ENCODE results near the gene PGM2.

Gene PGM2

DNA sequence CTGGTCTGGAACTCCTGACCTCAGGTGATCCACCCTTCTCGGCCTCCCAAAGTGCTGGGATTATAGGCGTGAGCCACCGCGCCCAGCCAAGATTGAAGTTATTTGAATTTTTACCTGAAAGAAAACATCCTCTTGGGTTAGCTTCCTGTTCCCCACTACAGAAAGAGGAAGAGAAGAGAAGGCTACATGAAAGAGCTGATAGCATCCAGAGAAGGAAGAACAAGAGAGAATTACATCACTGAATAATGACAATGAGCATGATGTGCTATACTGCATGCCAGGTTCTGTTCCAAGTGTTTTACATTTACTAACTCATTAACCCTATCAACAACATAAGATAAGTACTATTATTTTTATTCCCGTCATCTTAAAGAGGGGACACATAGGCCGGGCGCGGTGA is 52.9 kb downstream of the PGM2 start:
- DNase-seq (ENCODE audit: low read depth, low spot score) = no peak
- TF ChIP-seq, protein P1, sequence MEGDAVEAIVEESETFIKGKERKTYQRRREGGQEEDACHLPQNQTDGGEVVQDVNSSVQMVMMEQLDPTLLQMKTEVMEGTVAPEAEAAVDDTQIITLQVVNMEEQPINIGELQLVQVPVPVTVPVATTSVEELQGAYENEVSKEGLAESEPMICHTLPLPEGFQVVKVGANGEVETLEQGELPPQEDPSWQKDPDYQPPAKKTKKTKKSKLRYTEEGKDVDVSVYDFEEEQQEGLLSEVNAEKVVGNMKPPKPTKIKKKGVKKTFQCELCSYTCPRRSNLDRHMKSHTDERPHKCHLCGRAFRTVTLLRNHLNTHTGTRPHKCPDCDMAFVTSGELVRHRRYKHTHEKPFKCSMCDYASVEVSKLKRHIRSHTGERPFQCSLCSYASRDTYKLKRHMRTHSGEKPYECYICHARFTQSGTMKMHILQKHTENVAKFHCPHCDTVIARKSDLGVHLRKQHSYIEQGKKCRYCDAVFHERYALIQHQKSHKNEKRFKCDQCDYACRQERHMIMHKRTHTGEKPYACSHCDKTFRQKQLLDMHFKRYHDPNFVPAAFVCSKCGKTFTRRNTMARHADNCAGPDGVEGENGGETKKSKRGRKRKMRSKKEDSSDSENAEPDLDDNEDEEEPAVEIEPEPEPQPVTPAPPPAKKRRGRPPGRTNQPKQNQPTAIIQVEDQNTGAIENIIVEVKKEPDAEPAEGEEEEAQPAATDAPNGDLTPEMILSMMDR (IDR thresholded peaks at IDR 0.05; ENCODE audit: low read depth, low read length) = no peak
- H3K4me3 ChIP-seq (ENCODE audit: low read depth, low read length) = no peak overlapping the region
- in situ Hi-C loops (cut with HindIII; ENCODE audit: low sequenced_read_pairs) = no loop called here

DNA sequence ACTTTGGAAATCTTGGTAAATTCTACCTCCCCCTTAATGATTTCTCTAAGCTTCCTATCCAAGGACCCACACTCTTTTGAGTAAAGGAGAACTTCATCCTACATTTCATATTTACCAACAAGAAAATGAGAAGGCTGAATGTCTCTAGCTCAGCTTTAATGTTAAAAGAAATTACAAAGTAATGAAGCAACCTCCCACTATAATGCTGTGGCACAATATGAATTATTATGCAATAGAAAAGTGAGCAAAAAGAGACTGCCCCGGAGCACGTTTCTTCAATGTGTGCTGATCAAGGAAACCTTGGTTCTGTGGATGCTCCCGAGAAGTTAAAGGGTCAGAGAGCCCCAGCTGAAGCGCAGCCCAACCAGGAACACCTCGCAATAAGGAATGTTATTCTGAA is 55.3 kb downstream of the PGM2 start:
- no peak for DNase-seq (ENCODE audit: low read depth, low spot score)
- TF ChIP-seq, protein P1 (IDR thresholded peaks at IDR 0.05; ENCODE audit: low read depth, low read length) = no peak
- H3K4me3 ChIP-seq (ENCODE audit: low read depth, low read length) = no peak overlapping the region
- in situ Hi-C loops (cut with HindIII; ENCODE audit: low sequenced_read_pairs) = no loop called here

DNA sequence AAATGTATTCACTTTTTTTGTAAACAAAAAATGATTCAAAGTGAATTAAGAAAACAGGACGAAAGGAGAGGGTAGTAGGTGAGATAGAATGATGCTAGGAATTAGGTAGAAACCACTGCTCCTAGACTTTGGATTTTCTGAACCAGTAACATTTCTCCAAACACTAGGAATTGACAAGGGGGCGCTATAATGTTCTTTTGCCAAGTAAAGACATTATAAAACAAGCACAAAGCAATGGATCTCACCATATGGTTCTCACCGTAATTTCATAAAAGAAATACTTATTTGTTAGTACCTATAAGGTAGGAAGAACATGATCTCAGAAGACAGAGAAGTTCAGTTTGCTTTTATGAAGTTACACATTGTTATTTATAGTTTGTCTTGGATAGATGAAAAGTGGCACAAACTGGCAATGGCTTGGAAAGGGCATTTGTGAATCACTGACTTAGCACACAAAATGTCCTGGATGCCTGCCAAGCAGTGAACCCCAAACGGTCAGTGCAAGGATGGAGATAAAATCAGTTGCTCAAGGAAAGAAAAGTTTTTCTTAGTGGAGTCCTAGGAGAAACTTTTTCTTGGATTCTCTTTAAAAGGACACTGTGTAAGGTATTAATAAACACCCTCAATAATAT is 56.3 kb downstream of the PGM2 start:
- H3K4me3 ChIP-seq (ENCODE audit: low read depth, low read length) = no peak overlapping the region

DNA sequence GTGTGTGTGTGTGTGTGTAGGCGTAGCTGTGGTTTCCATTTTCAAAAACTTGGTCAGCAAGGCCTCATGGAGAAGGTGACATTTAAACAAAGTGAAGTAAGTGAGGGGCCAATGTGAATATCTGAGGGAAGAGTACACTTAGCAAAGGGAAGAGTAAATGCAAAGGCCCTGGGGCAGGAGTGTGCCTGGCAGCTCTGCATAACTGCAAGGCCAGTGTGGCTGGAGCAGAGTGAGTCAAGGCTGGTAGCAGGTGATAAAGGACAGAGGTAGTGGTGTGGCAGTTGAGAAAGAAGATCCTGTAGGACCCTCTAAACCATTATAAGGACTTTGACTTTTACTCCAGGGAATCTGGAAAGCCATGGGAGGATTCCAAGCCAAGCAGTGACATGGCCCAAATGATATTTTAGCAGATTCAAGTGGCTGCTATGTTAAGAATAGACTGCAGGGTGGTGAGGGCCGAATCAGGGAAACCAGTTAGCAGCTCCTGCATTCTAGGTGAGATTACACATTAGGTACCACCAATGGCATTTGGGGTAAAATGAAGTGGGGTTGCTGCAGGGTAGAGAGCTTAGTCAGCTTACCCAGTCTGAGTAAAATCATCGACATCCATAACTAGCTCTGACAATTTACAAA is 58.5 kb downstream of the PGM2 start:
- H3K4me3 ChIP-seq (ENCODE audit: low read depth, low read length) = no peak overlapping the region
- in situ Hi-C loops (cut with HindIII; ENCODE audit: low sequenced_read_pairs) = no loop called here
- TF ChIP-seq, protein P1 (IDR thresholded peaks at IDR 0.05; ENCODE audit: low read depth, low read length) = no peak
- DNase-seq (ENCODE audit: low read depth, low spot score) = no peak

More for the DNA sequence above, 56.3 kb downstream of the PGM2 start:
- in situ Hi-C loops (cut with HindIII; ENCODE audit: low sequenced_read_pairs) = no loop called here
- TF ChIP-seq, protein P1 (IDR thresholded peaks at IDR 0.05; ENCODE audit: low read depth, low read length) = no peak
- no peak for DNase-seq (ENCODE audit: low read depth, low spot score)

DNA sequence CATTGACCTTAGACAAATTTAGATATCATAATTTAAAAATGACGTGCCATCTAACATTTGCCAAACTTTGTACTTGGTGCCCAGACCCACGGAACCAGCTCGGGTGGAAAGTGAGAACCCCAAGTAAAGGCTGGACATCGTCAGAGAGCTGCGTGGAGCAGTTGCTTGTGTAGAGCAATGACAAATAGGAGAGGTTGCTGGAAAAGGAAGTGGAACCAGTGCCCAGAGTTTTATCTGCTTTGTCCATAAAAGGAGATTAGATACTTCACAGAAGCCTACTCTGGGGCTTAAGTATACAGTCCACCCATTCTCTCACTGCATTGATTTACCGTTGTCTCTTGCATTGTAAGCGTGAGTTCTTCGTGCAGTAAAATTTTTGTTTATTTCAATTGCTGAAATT is 59.0 kb downstream of the PGM2 start:
- TF ChIP-seq, protein P1 (IDR thresholded peaks at IDR 0.05; ENCODE audit: low read depth, low read length) = no peak
- in situ Hi-C loops (cut with HindIII; ENCODE audit: low sequenced_read_pairs) = no loop called here
- no peak for DNase-seq (ENCODE audit: low read depth, low spot score)

DNA sequence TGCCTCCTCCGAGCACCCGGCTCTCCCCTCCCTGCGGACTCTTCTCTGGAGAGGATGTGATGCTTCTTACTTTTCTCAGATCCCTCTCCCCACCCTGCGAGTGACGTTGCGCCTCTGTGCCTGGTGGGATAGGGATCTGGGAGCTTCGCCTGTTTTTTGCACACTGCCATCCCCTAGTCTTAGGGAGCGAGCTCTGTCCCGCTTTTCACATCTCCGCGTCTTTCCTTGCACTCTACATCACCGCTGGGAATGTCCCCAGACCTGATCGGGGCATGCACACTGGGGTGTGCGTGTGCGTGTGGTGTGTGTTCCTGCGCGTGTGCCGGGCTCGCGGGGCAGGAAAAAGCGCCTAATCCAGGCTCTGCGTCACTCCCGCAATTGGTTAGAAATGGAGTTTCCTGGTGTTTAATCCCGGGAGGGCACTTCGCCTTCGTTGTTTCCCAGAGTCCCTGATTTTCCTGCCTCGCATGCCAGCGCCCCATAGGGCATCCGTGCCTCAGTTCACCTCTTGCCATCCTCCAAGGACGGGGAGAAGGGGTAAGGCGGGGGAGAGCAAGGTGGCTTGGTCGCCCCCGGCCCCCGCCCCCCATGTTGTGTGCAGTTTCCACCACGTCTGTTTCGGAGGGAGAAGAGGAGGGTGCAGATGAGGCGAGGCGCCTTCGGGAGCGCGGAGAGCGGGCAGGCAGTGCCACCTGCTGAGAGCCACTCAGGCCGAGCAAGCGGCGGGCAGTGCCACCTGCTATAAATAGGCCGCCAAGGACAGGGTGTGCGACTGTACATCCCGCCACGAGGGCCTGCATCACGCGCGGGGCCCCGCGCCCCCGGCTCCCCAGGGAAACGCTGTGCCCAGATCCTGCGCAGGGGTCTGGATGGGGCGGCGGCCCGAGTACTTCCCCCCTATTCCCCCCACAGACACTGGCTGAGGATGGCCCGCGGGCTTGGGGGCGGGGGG is 63.6 kb downstream of the PGM2 start:
- TF ChIP-seq, protein P1 (IDR thresholded peaks at IDR 0.05; ENCODE audit: low read depth, low read length) = no peak
- DNase-seq (ENCODE audit: low read depth, low spot score) = no peak
- H3K4me3 ChIP-seq (ENCODE audit: low read depth, low read length) = peak overlapping the region; percentile 57
- in situ Hi-C loops (cut with HindIII; ENCODE audit: low sequenced_read_pairs) = no loop called here

More for the DNA sequence above, 59.0 kb downstream of the PGM2 start:
- no peak overlapping the region for H3K4me3 ChIP-seq (ENCODE audit: low read depth, low read length)

All from astrocyte of the spinal cord (primary cell).